Activated naive CD4-positive, alpha-beta T cell (primary cell): ENCODE measurements around the gene STAMBP.
"Not testable (repeated sequence)": the region's sequence is repeated elsewhere in the genome, so short reads cannot be mapped to it uniquely, and the experiment has no call there.

Experiments used
- DNase-seq, 4 experiments: peaks; one replicate each; lab custom pipeline; 2025; lab: John Stamatoyannopoulos, UW

Gene STAMBP

GRCh38 chr2:73837847-73838585, 9.3 kb downstream of the STAMBP start:
- no peak for DNase-seq

- no peak for DNase-seq
Measured at GRCh38 chr2:73838889-73839534, 10.3 kb downstream of the STAMBP start.

GRCh38 chr2:73839653-73840411, 11.1 kb downstream of the STAMBP start:
- no peak for DNase-seq

- no peak for DNase-seq
Measured at GRCh38 chr2:73841912-73842738, 13.4 kb downstream of the STAMBP start.

- no peak for DNase-seq
Measured at GRCh38 chr2:73842739-73843019, 13.9 kb downstream of the STAMBP start.

- DNase-seq: no peak
Measured at GRCh38 chr2:73844087-73844486, 15.3 kb downstream of the STAMBP start.

- no peak for DNase-seq
Measured at GRCh38 chr2:73850009-73850408, 21.2 kb downstream of the STAMBP start.

GRCh38 chr2:73851274-73851673, 22.5 kb downstream of the STAMBP start:
- DNase-seq: no peak

- no peak for DNase-seq
Measured at GRCh38 chr2:73852020-73852419, 23.3 kb downstream of the STAMBP start.

- DNase-seq: no peak
Measured at GRCh38 chr2:73855526-73855925, 26.8 kb downstream of the STAMBP start.

GRCh38 chr2:73856214-73856613, 27.5 kb downstream of the STAMBP start:
- no peak for DNase-seq

- no peak for DNase-seq
Measured at GRCh38 chr2:73859721-73860586, 31.2 kb downstream of the STAMBP start.

- no peak for DNase-seq
Measured at GRCh38 chr2:73862987-73863386, 34.2 kb downstream of the STAMBP start.

- DNase-seq: no peak
Measured at GRCh38 chr2:73868204-73868978, 39.6 kb downstream of the STAMBP start.

- no peak for DNase-seq
Measured at GRCh38 chr2:73870084-73870483, 41.3 kb downstream of the STAMBP start.

- no peak for DNase-seq
Measured at GRCh38 chr2:73877071-73877802, 48.5 kb downstream of the STAMBP start.

- not testable (repeated sequence) for DNase-seq
Measured at GRCh38 chr2:73877984-73878383, 49.2 kb downstream of the STAMBP start.

GRCh38 chr2:73885406-73885805, 56.6 kb downstream of the STAMBP start:
- DNase-seq: no peak

- no peak for DNase-seq
Measured at GRCh38 chr2:73886357-73886756, 57.6 kb downstream of the STAMBP start.
